ENCODE measurements around the gene RAB11FIP4.

Gene RAB11FIP4

DNA sequence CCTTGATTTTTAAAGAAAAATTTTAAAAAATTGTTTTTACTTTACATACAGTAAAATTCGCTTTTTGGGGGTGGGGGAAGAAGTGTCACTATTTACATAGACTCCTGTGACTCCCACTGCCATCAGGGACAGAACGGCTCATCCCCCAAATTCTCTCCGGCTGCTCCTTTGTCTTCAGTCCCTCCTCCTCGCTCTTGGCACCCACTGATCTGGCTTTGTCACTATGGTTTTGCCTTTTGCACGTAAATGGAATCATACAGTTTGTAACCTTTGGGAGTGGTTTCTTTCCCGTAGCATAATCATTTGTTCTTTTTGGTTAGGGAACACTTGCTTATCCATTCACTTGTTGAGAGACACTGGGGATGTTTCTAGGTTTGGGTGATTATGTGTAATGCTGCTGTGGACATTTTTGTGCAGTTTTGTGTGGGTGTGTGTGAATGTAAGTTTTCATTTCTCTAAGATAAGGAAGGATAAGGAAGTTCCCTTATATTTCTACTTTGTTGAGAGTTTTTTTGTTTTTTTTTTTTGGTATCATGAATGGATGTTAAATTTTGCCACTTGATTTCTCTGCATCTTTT lies 27.4 kb downstream of the RAB11FIP4 start:
- TF ChIP-seq ZFX (IDR thresholded peaks at IDR 0.05; ENCODE audit: borderline replicate concordance) = no peak
- TF ChIP-seq, protein P1, sequence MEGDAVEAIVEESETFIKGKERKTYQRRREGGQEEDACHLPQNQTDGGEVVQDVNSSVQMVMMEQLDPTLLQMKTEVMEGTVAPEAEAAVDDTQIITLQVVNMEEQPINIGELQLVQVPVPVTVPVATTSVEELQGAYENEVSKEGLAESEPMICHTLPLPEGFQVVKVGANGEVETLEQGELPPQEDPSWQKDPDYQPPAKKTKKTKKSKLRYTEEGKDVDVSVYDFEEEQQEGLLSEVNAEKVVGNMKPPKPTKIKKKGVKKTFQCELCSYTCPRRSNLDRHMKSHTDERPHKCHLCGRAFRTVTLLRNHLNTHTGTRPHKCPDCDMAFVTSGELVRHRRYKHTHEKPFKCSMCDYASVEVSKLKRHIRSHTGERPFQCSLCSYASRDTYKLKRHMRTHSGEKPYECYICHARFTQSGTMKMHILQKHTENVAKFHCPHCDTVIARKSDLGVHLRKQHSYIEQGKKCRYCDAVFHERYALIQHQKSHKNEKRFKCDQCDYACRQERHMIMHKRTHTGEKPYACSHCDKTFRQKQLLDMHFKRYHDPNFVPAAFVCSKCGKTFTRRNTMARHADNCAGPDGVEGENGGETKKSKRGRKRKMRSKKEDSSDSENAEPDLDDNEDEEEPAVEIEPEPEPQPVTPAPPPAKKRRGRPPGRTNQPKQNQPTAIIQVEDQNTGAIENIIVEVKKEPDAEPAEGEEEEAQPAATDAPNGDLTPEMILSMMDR (IDR thresholded peaks at IDR 0.05) = no peak
- no peak overlapping the region for H3K27ac ChIP-seq

DNA sequence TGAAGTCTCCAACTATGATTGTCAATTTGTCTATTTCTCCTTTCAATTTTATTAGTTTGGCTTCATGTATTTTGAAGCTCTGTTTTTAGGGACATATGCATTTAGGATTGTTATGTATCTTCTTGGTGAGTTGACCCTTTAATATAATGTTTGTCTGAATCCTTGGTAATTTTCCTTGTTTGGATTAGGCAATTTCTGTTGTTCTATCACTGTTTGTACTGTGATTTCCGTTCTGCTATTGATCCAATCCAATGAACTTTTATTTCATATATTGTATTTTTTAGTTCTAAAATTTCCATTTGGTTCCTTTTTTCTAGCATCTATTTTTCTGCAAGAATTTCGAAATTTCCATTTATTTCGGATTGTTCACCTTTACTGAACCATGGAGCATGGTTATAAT lies 31.0 kb downstream of the RAB11FIP4 start:
- no peak for TF ChIP-seq ZFX (IDR thresholded peaks at IDR 0.05; ENCODE audit: borderline replicate concordance)
- TF ChIP-seq, protein P1 (IDR thresholded peaks at IDR 0.05) = no peak

DNA sequence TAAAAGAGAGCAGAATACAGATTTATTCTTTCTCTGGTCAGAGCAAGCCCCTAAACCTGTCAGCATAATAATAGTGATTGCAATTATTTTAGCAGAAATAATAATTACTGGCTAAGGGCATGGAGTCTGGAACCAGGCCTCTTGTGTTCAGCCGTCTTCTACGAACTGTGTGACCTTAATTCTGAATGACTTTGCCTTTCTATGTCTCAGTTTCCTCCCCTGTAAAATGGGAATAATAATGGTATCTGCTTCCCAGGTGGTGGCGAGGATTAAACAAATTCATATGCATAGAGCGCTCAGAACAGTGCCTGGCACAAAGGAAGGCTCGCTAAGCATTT lies 33.4 kb downstream of the RAB11FIP4 start:
- H3K27ac ChIP-seq = no peak overlapping the region
- no peak for TF ChIP-seq ZFX (IDR thresholded peaks at IDR 0.05; ENCODE audit: borderline replicate concordance)
- TF ChIP-seq, protein P1 (IDR thresholded peaks at IDR 0.05) = no peak

More for the DNA sequence above, 31.0 kb downstream of the RAB11FIP4 start:
- no peak overlapping the region for H3K27ac ChIP-seq

DNA sequence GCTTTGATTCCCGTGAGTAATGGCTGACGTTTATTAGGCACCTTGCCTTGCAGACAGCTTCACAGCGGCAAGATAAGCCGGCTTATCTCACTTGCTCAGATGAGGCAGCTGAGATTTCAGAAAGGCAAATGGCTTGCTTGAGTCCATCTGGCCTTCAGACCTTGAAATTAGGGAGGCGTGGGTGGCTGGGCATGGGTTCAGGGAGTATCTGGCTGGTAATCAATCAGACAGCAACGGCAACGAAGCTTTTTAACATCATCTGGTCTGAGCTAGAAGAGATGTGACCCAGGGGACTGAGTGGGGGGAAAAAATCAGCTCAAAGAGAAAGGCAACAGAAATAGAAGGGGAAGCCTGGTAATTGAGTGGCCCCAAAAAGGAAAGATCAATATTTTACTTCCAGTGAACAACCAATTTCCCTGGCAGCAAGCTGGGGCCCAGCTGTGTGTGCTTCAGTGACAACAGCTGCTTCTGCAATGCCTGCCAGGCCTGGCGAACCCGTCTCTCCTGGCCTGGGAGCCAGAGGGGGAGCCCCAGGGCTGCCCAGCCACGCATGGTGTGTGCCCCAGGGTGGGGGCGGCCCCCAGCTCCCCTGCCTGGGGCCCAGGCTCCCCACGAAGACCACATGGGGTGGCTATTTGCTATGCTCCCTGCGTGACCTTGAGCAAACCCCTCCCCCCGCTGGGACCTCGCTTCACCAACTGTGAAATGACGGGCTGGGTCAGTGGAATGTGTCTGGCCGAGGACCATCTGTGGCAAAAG lies 34.0 kb downstream of the RAB11FIP4 start:
- no peak overlapping the region for H3K27ac ChIP-seq
- TF ChIP-seq ZFX (IDR thresholded peaks at IDR 0.05; ENCODE audit: borderline replicate concordance) = no peak
- TF ChIP-seq, protein P1 (IDR thresholded peaks at IDR 0.05) = no peak

DNA sequence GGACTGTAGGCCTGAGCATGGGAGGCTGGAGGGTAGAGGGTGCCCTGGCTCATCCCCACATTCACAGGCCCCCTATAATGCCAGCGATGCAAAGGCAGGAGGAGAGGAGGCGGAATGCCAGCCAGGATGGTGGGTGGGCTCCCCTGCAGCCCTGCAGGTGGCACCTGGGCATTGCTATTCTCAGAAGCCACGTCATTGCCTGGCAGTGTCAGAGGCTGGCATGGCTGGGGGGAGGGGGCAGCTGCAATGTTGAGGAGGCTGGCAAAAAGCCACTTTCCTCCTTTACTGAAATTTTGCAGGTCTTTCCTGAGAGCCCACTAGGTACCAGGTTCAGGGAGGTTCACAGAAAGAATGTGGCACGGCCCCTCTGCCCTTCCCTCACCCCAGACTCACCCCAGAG lies 36.2 kb downstream of the RAB11FIP4 start:
- no peak for TF ChIP-seq ZFX (IDR thresholded peaks at IDR 0.05; ENCODE audit: borderline replicate concordance)
- TF ChIP-seq, protein P1 (IDR thresholded peaks at IDR 0.05) = no peak
- no peak overlapping the region for H3K27ac ChIP-seq

DNA sequence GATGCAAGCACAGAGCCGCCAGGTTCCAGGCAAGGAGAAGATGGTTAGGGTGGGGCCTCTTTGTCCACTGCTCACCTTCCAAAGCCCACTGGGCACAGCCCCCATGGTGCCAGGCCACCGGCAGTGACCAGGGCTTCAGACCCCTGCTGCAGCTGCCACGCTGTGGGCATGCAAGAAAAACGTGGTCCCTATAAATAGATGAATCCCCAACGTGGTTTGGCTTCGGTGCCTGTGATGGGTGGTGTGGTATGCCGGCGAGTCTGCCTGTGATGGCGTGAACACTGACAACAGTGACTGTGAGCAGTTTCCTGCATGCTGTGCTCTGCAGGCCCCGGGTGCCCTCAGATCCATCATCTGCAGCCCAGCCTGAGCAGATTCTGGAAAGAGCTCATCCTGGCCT lies 36.6 kb downstream of the RAB11FIP4 start:
- no peak overlapping the region for H3K27ac ChIP-seq

DNA sequence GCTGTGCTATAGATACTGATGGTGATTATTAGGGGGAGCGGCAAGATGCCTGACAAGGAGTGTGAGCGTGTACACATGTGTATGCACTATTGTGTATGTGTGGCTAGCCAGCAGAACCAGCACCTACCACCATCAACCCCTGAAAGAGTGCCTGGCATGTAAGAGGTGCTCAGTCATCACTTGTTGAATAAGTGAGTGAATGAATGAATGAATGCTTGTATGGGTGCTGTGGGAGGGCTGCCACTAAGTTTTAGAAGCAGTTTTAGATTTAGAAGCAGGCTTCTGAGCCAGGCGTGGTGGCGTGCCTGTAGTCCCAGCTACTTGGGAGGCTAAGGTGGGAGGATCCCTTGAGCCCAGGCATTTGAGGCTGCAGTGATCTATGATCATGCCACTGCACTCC lies 37.0 kb downstream of the RAB11FIP4 start:
- no peak overlapping the region for H3K27ac ChIP-seq
- TF ChIP-seq, protein P1 (IDR thresholded peaks at IDR 0.05) = no peak
- TF ChIP-seq ZFX (IDR thresholded peaks at IDR 0.05; ENCODE audit: borderline replicate concordance) = no peak

More for the DNA sequence above, 36.6 kb downstream of the RAB11FIP4 start:
- no peak for TF ChIP-seq ZFX (IDR thresholded peaks at IDR 0.05; ENCODE audit: borderline replicate concordance)
- TF ChIP-seq, protein P1 (IDR thresholded peaks at IDR 0.05) = no peak

Data from 22Rv1 (cell line).